H4 (cell line): ENCODE results near the gene PRSS21. TPM values are rescaled to one million over a fixed set of nuclear protein-coding genes. Genes with fewer than 3 reads are reported as not detected.

ENCODE experiments used
- DNase-seq: peaks from one replicate; pipeline ENCODE4 v3.0.0-alpha.2; 2015; ENCODE audit warnings: low spot score
- total RNA-seq: library from RNA; depleted of rRNA; stranded (reverse); fragments of >200 nt; shearing (Covaris generic); gene quantifications from 2 replicates; pipeline ENCODE4 v1.2.3, GENCODE V29; 2014

PRSS21 gene
- total RNA-seq, 1 experiment from 2014 or later = not detected

GRCh38 chr16:2806286-2806685 lies 10.8 kb upstream of the PRSS21 start:
- DNase-seq = no peak

GRCh38 chr16:2808181-2808580 lies 8.9 kb upstream of the PRSS21 start:
- DNase-seq = no peak

DNA sequence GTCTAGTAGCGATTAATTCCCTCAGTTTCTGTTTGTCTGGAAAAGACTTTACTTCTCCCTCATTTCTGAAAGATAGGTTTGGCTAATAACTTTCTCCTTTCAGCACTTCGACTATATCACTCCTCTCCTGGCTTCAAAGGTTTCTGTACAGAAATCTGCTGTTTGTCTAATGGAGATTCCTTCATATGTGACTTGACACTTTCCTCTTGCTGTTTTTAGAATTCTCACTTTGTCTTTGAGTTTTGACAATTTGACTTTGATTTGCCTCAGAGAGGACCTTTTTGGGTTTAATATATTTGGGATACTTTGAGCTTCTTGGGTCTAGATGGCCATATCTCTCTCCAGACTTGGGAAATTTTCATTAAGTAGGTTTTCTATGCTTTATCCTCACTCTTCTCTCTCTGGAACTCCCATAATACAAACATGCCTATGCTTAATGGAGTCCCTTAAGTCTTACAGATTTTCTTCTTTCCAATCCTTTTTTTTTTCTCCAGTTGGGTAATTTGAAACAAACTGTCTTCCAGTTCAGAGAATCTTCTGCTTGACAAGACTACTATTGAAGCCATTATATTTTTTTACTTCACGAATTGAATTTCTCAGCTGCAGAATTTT lies 7.8 kb upstream of the PRSS21 start:
- DNase-seq = no peak

- no peak for DNase-seq
Measured at GRCh38 chr16:2810651-2811050, 6.4 kb upstream of the PRSS21 start.

DNA sequence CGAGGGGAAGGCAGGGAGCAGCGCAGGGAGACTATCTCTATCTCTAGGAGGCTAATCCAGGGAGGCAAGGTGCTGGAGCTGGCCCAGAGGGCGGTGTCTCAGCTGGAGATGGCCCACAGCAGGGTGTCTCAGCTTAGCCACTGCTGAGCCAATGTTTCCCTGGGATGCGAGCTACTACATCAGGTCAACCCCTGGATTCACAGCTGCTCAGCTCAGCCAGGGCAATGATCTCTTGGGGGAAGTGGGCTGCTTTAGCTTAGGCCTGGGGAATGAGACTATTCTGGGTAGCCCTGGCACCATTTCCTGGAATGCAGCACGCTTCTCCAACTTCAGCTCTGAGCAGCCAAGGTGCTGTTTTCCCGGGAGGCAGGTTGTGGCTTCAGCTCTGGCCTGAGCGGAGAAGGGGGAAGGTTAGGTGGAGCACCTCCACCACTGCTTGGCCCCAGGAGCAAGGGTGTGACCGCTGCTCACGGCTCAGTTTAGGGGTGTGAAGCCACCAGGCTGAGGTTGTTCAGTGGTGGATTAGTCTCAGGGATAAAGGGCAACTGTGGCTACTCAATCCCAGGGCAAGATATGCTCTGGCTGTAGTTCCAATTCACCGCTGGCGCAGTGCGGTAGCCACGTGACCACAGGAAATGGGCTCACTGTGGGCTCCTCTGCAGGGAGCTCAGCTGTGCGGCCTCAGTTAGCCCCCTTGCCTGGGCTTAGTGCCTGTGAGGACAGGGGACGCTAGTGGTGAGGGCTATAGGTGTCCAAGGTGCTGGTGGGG lies 5.2 kb upstream of the PRSS21 start:
- no peak for DNase-seq

DNA sequence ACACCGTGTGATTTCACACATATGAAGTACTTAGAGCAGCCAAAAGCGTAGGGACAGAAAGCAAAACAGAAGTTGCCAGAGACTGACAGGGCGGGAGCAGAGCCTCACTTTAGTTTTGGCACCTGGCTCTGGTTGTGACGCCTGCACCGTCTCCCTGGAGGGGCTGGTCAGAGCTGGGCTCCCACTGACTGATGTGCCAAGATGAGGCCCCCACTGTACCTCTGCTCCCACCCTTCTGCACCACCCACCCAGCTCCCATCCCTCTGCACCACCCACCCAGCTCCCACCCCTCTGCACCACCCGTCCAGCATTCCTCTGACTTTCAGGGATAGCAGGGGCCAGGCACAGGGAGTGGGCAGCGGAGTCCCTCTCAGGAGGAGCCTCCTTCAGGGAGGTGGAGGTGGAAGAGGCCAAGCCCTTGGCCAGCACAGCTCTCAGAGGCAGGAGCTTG lies 3.2 kb upstream of the PRSS21 start:
- DNase-seq = no peak

GRCh38 chr16:2814551-2815298 lies 2.3 kb upstream of the PRSS21 start:
- no peak for DNase-seq

GRCh38 chr16:2815299-2815771 lies 1.7 kb upstream of the PRSS21 start:
- no peak for DNase-seq

- DNase-seq = no peak
Measured at GRCh38 chr16:2817340-2818271, 569 bp downstream of the PRSS21 start.

GRCh38 chr16:2818272-2818876 lies 1.3 kb downstream of the PRSS21 start:
- DNase-seq = no peak

DNA sequence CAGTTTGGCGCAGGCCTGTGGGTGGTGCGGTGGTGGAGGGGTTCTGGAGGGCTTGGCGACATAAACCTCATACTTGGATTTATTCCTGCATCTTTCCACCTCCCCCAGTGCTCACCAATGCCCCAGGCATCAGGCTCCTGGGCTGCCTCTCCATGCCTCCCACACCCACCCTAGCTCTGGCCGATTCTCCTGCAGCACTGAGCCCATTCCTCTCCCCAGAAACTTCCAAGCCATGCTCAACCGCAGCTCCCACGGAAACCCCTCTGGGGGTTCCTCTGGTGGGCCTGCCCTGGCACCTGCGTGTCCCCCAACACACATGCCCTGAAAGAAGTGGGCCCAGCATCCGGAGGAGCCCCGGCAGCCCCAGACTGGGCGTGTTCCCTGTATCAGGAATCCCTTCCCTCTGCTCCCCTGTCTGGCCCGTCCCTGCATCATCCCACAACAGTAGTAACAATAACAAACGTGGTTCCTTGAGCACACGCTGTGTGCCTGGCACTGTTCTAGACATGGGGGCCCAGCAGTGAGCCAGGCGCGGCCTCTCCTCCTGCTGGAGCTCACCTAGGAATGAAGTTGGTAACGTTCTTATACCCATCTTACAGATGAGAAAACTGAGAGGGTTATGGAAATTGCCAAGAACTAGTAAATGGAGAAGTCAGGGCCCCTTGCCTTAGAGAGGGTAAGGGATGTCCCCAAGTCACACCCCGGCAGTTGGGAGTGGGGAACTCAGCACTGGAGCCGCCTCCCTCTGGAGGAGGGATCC lies 2.3 kb downstream of the PRSS21 start:
- DNase-seq = no peak

- no peak for DNase-seq
Measured at GRCh38 chr16:2819939-2820835, 3.1 kb downstream of the PRSS21 start.

DNA sequence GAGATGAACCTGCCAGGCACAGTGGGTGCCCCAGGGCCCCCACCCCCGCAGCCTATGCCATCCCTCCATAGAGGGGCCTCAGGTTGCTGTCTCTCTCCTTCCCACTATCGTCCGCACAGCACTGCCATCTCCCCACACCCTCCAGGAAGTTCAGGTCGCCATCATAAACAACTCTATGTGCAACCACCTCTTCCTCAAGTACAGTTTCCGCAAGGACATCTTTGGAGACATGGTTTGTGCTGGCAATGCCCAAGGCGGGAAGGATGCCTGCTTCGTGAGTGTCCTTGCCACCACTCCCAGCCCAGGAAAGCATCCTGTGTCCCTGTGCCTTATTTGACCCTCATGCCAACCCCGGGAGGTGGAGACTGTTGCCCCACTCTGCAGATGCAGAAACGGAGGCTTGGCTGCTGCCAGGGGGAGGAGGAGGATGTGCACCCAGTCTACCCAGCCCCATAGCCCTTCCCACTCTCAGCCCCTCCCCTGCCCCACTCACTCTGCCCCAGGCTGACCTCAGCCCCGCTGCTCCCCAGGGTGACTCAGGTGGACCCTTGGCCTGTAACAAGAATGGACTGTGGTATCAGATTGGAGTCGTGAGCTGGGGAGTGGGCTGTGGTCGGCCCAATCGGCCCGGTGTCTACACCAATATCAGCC lies 3.9 kb downstream of the PRSS21 start:
- DNase-seq = no peak

GRCh38 chr16:2821487-2822157 lies 4.6 kb downstream of the PRSS21 start:
- no peak for DNase-seq

- no peak for DNase-seq
Measured at GRCh38 chr16:2822158-2822495, 5.1 kb downstream of the PRSS21 start.

DNA sequence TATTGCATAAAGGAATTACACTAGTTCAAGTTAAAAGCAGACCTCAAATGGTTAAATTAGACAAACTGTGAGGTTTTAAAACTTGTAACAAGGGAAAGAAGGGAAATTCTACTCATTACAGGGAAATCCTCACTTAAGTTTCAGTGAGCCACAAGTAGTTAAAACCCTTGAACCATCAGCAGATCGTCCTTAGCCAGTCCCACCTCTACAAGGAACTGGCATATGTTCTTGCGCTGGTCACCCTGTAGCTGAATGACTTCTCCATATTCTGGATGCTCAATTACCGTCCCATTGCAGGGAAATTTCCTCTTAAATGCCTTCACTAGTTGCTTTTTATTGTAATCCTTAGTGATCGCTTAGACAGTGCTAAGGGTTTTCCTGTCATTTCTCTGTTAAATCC lies 5.5 kb downstream of the PRSS21 start:
- no peak for DNase-seq

DNA sequence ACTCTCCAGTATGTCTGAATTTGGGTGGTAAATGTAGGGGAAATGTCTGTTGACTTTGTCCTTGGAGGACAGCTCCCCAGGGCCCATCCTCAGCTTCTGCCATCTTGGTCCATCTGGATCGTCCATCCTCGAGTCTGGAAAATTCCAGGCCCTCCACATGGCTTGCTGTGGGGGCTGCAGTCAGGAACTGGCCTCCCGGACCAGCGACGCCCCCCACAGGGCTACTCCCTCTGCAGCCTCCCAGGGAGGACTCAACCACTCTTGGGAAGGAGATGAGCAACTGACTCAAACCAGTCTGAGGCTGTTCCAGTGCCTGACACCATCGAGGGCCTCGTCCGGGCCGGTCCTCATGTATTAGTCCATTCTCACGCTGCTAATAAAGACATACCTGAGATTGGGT lies 7.6 kb downstream of the PRSS21 start:
- DNase-seq = no peak

DNA sequence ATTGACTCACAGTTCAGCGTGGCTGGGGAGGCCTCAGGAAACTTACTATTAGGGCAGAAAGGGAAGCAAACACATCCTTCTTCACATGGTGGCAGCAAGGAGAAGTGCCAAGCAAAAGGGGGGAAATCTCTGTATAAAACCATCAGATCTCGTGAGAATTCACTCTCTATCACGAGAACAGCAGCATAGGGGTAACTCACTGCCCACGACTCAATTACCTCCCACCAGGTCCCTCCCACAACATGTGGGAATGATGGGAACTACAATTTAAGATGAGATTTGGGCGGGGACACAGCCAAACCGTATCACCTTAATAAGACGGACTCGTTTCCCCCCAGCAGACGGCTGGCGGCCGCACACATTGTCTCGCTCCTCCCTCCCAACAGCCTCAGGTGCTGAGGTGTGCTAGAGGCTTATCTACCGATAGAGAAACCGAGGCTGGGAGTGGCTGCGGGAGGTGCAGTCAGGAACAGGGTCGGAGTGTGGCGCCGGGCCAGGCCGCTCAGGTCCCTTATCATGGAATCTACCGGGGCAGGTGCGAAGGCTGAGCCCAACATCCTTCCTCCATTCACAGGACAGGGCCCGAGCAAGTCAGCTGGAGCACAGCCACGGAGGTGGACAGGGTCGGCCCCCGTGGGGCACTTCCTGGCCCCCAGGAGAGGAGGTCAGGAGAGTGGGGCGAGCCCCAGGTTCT lies 8.2 kb downstream of the PRSS21 start:
- no peak for DNase-seq
